Endothelial cell of umbilical vein (primary cell): ENCODE data around the gene SELE. TPM values are rescaled to one million over a fixed set of nuclear protein-coding genes. Genes with fewer than 3 reads are reported as not detected.

Experiments used
- BruUV-seq: library from RNA; stranded (reverse); fragments of 400-500 nt; replicated peaks from 2 replicates; lab custom pipeline; 2021; lab: Mats Ljungman, UMichigan
- CTCF ChIA-PET: fragments of 300-600, 350-600 bp; sonication (Branson Sonifier 250); formaldehyde crosslinking; loops from one replicate; lab custom pipeline; 2021; ENCODE audit warnings: antibody characterized with exemption, inconsistent platforms; lab: Charles Lee
- POLR2A ChIA-PET: fragments of 300-600, 350-600 bp; sonication (Branson Sonifier 250); formaldehyde crosslinking; loops from one replicate; lab custom pipeline; 2021; ENCODE audit warnings: antibody characterized with exemption, inconsistent platforms; lab: Charles Lee
- DNase-seq: peaks from one replicate; pipeline ENCODE4 v3.0.0-alpha.2; 2011; ENCODE audit warnings: low read depth, low spot score
- FAIRE-seq: peaks from 2 replicates; lab custom pipeline; 2011; peaks lifted over from hg19 to GRCh38; lab: Jason Lieb, UNC
- H2AFZ ChIP-seq: 2 replicates; pipeline ENCODE4 v1.6.0; 2012; ENCODE audit warnings: low read depth, low read length, control low read depth, inconsistent platforms
- H3K27ac ChIP-seq: 2 replicates; pipeline ENCODE4 v1.5.1; 2011; ENCODE audit warnings: low read depth, mild to moderate bottlenecking, control low read depth, low read length, moderate library complexity; ENCODE audit not compliant: insufficient read depth
- H3K27me3 ChIP-seq, 2 experiments: 2 replicates each; pipeline versions ENCODE4 v1.6.0 to v1.6.1; 2011; ENCODE audit warnings: low read length in 2 of 2, mixed read lengths in 1 of 2; ENCODE audit not compliant: control insufficient read depth in 2 of 2, insufficient read depth in 2 of 2
- H3K36me3 ChIP-seq, 2 experiments: 2 replicates in 1 of 2; 3 replicates in 1 of 2; pipeline ENCODE4 v1.5.1; 2011; ENCODE audit warnings: low read length in 2 of 2, mild to moderate bottlenecking in 1 of 2, moderate library complexity in 1 of 2; ENCODE audit not compliant: control insufficient read depth in 2 of 2, insufficient read depth in 2 of 2; ENCODE audit errors: extremely low read depth in 1 of 2
- H3K4me1 ChIP-seq: 3 replicates; pipeline ENCODE4 v1.5.1; 2011; ENCODE audit warnings: mild to moderate bottlenecking, low read length; ENCODE audit not compliant: control insufficient read depth, insufficient read depth; ENCODE audit errors: extremely low read depth
- H3K4me2 ChIP-seq: 2 replicates; pipeline ENCODE4 v1.6.1; 2011; ENCODE audit warnings: low read length, control low read depth, mixed read lengths; ENCODE audit not compliant: insufficient read depth
- H3K4me3 ChIP-seq, 3 experiments: fragments of 200-600 bp in 1 of 3; sonication (generic), shearing (Covaris generic) in 1 of 3; replicated peaks in 1 of 3; 2 replicates each; pipeline ENCODE4 v1.5.1; 2011 to 2016; ENCODE audit warnings: control low read depth in 3 of 3, low read length in 3 of 3, mild to moderate bottlenecking in 2 of 3, inconsistent platforms in 1 of 3, low read depth in 1 of 3, moderate library complexity in 1 of 3; ENCODE audit not compliant: insufficient read depth in 1 of 3
- H3K79me2 ChIP-seq: 2 replicates; pipeline ENCODE4 v1.6.0; 2012; ENCODE audit warnings: low read length, inconsistent platforms; ENCODE audit not compliant: control insufficient read depth, insufficient read depth
- H3K9ac ChIP-seq: replicated peaks from 2 replicates; pipeline ENCODE3; 2011; ENCODE audit warnings: low read length, control low read depth; ENCODE audit not compliant: insufficient read depth; ENCODE audit errors: extremely low read depth
- H3K9me1 ChIP-seq: replicated peaks from 3 replicates; pipeline ENCODE4 v1.6.0; 2011; ENCODE audit warnings: mild to moderate bottlenecking, low read length; ENCODE audit not compliant: control insufficient read depth, insufficient read depth; ENCODE audit errors: extremely low read depth
- H3K9me3 ChIP-seq: replicated peaks from 2 replicates; pipeline ENCODE4 v1.5.1; 2012; ENCODE audit warnings: low read length, inconsistent platforms; ENCODE audit not compliant: control insufficient read depth, insufficient read depth
- H4K20me1 ChIP-seq: replicated peaks from 2 replicates; pipeline ENCODE3; 2011; ENCODE audit warnings: mild to moderate bottlenecking, low read length; ENCODE audit not compliant: control insufficient read depth, insufficient read depth; ENCODE audit errors: extremely low read depth
- EZH2 ChIP-seq: IDR thresholded peaks from 2 replicates; pipeline ENCODE4 v1.6.1; 2012; ENCODE audit warnings: borderline replicate concordance, low read depth, mild to moderate bottlenecking, moderate library complexity, low read length, inconsistent platforms; ENCODE audit not compliant: severe bottlenecking
- FOS ChIP-seq: IDR thresholded peaks from 2 replicates; pipeline ENCODE4 v1.6.1; 2011; ENCODE audit warnings: mild to moderate bottlenecking, low read length, moderate library complexity, borderline replicate concordance; ENCODE audit not compliant: insufficient read depth
- GATA2 ChIP-seq: IDR thresholded peaks from 2 replicates; pipeline ENCODE4 v1.7.0; 2011; ENCODE audit warnings: low read depth, mild to moderate bottlenecking, moderate library complexity, mixed read lengths, low read length; ENCODE audit not compliant: insufficient read length, insufficient read depth
- JUN ChIP-seq: IDR thresholded peaks from 2 replicates; pipeline ENCODE4 v1.6.1; 2011; ENCODE audit warnings: borderline replicate concordance, low read depth; ENCODE audit not compliant: insufficient read length, insufficient read depth
- MYC ChIP-seq: IDR thresholded peaks from one replicate; pipeline ENCODE4 v1.6.1; 2011; ENCODE audit warnings: mild to moderate bottlenecking, low read depth, low read length
- POLR2A ChIP-seq: IDR thresholded peaks from 2 replicates; pipeline ENCODE4 v1.6.1; 2012; ENCODE audit warnings: low read depth, mild to moderate bottlenecking, control low read depth, low read length
- POLR2AphosphoS5 ChIP-seq: IDR thresholded peaks from 2 replicates; pipeline ENCODE4 v1.6.1; 2012; ENCODE audit warnings: low read depth, mild to moderate bottlenecking, control low read depth, low read length, moderate library complexity; ENCODE audit not compliant: insufficient read depth
- dilution Hi-C: fragments of 300-500 bp; cut with MboI; formaldehyde crosslinking; loops from one replicate; pipeline ENCODE4 v1.15.0; 2019; ENCODE audit warnings: low sequenced_read_pairs; ENCODE audit not compliant: extremely low pct_ligation_motif_present
- intact Hi-C: fragments of 100-400 bp; cut with micrococcal nuclease; formaldehyde crosslinking; loops from one replicate; pipeline ENCODE4 v1.10.0; 2022
- polyA plus RNA-seq, 4 experiments: library from polyadenylated mRNA; depleted of rRNA in 3 of 4; stranded (reverse) in 3 of 4; unstranded in 1 of 4; fragments of >200 nt; gene quantifications; 2 replicates each; pipeline versions ENCODE4 v1.2.1 to v1.2.3, GENCODE V29; 2011 to 2012; ENCODE audit warnings: missing spikeins in 1 of 4
- total RNA-seq: library from RNA; stranded (reverse); gene quantifications from 2 replicates; pipeline ENCODE4 v1.2.3, GENCODE V29; 2021
- TF ChIP-seq, protein P1 (sequence below), 2 donors: IDR thresholded peaks; 1 replicate in 1 of 2; 2 replicates in 1 of 2; pipeline ENCODE4 v1.5.1; 2011; ENCODE audit warnings: low read length in 2 of 2, mild to moderate bottlenecking in 2 of 2, moderate library complexity in 2 of 2, control low read depth in 1 of 2, inconsistent platforms in 1 of 2, low read depth in 1 of 2; ENCODE audit not compliant: insufficient read depth in 1 of 2; ENCODE audit errors: extremely low read depth in 1 of 2
- TF ChIP-seq, protein P2 (sequence below): IDR thresholded peaks from 2 replicates; pipeline ENCODE4 v1.6.1; 2011; ENCODE audit not compliant: insufficient read depth, insufficient read length

SELE gene
- total and polyA plus RNA-seq, 2 donors (not counting 3 experiments of a cell fraction or from before 2014, with no cell fraction given): 1.5 to 4.7 TPM

DNA sequence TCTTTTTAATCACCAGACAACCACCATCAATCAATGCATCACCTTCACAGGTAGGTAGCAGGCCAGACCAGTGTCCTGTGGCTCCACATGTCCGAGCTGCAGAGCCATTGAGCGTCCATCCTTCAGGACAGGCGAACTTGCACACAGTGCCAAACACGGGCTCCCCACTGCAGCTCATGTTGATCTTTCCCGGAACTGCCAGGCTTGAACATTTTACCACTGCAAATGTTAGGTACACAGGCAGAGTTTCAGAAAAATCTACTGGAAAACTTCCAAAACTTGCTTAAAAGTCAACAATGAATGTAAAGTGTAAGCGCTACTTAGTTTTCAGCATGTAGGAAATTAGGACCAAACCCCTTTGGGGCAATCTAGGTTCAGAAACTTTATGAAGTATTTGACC lies 6.6 kb downstream of the SELE start:
- TF ChIP-seq POLR2AphosphoS5: no peak
- no peak for TF ChIP-seq GATA2
- no peak for TF ChIP-seq FOS
- TF ChIP-seq MYC: no peak
- TF ChIP-seq EZH2: no peak
- TF ChIP-seq JUN: no peak
- no peak for TF ChIP-seq POLR2A
- TF ChIP-seq, protein P1, sequence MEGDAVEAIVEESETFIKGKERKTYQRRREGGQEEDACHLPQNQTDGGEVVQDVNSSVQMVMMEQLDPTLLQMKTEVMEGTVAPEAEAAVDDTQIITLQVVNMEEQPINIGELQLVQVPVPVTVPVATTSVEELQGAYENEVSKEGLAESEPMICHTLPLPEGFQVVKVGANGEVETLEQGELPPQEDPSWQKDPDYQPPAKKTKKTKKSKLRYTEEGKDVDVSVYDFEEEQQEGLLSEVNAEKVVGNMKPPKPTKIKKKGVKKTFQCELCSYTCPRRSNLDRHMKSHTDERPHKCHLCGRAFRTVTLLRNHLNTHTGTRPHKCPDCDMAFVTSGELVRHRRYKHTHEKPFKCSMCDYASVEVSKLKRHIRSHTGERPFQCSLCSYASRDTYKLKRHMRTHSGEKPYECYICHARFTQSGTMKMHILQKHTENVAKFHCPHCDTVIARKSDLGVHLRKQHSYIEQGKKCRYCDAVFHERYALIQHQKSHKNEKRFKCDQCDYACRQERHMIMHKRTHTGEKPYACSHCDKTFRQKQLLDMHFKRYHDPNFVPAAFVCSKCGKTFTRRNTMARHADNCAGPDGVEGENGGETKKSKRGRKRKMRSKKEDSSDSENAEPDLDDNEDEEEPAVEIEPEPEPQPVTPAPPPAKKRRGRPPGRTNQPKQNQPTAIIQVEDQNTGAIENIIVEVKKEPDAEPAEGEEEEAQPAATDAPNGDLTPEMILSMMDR (IDR thresholded peaks at IDR 0.05; ENCODE audit: extremely low read depth in 1 of 2, insufficient read depth in 1 of 2, low read depth in 1 of 2, low read length in 2 of 2): no peak
- TF ChIP-seq, protein P2, sequence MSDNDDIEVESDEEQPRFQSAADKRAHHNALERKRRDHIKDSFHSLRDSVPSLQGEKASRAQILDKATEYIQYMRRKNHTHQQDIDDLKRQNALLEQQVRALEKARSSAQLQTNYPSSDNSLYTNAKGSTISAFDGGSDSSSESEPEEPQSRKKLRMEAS: no peak
- FAIRE-seq: no peak
- Histone ChIP-seq H3K27me3 (peaks cover 10 to 11% of the 10 kb centered on the region in 2 experiments), H3K9me1 (no peaks in the 10 kb centered on the region), H3K9ac (no peak overlapping the region), H3K9me3 (no peaks in the 10 kb centered on the region), H4K20me1 (no peaks in the 10 kb centered on the region), H3K27ac (no peak overlapping the region), H3K4me2 (no peak overlapping the region), H3K36me3 (no peaks in the 10 kb centered on the region), H3K79me2 (no peaks in the 10 kb centered on the region), H2AFZ (no peak overlapping the region), H3K4me1 (no peaks in the 10 kb centered on the region), H3K4me3 (no peak overlapping the region)
- BruUV-seq: no TSS peak
- dilution Hi-C loops: no loop called here
- ChIA-PET POLR2A (no interaction called here), CTCF (interaction anchor here (1.4 to 3.3 kb wide), 2 partner anchors 11 to 15 kb away, joined by 4 to 17 read pairs; no protein-coding TSS in a partner anchor)
- intact Hi-C loops: no loop called here
- DNase-seq: no peak
